ENCODE measurements around the gene NUP210L. TPM values are rescaled to one million over a fixed set of nuclear protein-coding genes. Genes with fewer than 3 reads are reported as not detected.

Gene NUP210L
- total RNA-seq, 2 donors from 2014 or later = 0.07 to 0.11 TPM

DNA sequence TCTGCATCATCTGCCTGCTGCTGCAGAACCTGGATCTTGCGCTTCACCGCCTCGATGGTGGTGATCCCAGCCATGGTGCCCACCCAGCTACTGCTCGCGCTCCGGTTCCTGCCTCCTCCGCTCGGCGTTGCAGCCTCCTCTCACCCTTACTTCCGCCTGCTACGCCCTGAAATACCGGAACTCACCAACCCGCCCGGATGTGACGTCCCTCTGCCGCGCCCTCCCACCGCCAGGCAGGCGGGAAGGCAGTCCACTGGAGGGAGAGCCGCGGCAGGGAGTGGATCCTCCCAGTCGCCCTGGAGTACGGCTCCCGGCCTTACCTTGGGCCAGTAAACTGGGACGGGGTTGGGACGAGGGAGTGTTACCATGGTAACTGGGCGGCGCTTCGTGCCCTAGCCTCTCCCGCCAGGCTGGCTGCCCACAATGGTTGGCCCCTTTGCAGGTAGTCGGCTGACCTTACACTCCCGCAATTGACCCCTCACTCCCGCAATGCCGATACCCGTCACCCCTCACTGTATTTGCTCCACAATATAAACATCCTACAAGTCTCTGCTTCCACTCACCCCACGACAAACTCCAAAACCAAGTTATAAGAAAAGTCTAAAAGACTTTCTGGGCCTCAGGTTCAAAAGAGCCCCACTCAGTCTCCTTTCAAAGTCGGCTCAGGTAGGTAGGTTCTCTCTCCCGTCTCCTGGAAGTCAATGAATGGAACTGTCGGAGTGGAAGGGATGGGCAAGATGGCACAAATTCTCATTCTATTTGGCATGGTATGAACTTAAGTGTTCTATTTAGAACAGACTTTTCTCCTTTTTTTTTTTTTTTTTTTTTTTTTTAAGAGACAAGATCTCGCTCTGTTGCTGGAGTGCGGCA is 28.4 kb upstream of the NUP210L start:
- no peaks in the 10 kb centered on the region for H3K27me3 ChIP-seq (ENCODE audit: control insufficient read depth, insufficient read depth, low read length, poor library complexity, severe bottlenecking)
- peak; percentile 100 for DNase-seq
- peak overlapping the region; percentile 69 for H3K9ac ChIP-seq (ENCODE audit: extremely low read depth, low read length, poor library complexity, severe bottlenecking)
- H3K9me3 ChIP-seq (ENCODE audit: control insufficient read depth, low read length) = no peaks in the 10 kb centered on the region
- no peaks in the 10 kb centered on the region for H3K27me3 Mint-ChIP-seq (ENCODE audit: insufficient read depth)
- 1 to 7% methylated on average over 19 to 41 of the region's 41 CpGs for WGBS, 2 experiments (ENCODE audit: insufficient coverage in 1 of 2, insufficient read length in 1 of 2)
- peaks cover 12% of the 10 kb centered on the region for H3K4me1 ChIP-seq (ENCODE audit: control insufficient read depth, insufficient read depth, low read length)
- H3K36me3 ChIP-seq (ENCODE audit: control insufficient read depth, insufficient read depth, low read length) = peaks cover 7% of the 10 kb centered on the region
- peak overlapping the region; percentile 97 for H3K27ac Mint-ChIP-seq
- TF ChIP-seq, protein P1, sequence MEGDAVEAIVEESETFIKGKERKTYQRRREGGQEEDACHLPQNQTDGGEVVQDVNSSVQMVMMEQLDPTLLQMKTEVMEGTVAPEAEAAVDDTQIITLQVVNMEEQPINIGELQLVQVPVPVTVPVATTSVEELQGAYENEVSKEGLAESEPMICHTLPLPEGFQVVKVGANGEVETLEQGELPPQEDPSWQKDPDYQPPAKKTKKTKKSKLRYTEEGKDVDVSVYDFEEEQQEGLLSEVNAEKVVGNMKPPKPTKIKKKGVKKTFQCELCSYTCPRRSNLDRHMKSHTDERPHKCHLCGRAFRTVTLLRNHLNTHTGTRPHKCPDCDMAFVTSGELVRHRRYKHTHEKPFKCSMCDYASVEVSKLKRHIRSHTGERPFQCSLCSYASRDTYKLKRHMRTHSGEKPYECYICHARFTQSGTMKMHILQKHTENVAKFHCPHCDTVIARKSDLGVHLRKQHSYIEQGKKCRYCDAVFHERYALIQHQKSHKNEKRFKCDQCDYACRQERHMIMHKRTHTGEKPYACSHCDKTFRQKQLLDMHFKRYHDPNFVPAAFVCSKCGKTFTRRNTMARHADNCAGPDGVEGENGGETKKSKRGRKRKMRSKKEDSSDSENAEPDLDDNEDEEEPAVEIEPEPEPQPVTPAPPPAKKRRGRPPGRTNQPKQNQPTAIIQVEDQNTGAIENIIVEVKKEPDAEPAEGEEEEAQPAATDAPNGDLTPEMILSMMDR (conservative IDR thresholded peaks at IDR 0.05) = no peak
- H3K36me3 Mint-ChIP-seq (ENCODE audit: low read depth) = peaks cover 17% of the 10 kb centered on the region
- H3K4me3 Mint-ChIP-seq = peak overlapping the region; percentile 97
- peaks cover 62% of the 10 kb centered on the region for H3K4me1 Mint-ChIP-seq
- no peaks in the 10 kb centered on the region for H3K9me3 Mint-ChIP-seq
- H3K27ac ChIP-seq (ENCODE audit: low read depth, low read length) = peak overlapping the region; percentile 71
- H3K4me3 ChIP-seq (ENCODE audit: low read length) = peak overlapping the region; percentile 97

DNA sequence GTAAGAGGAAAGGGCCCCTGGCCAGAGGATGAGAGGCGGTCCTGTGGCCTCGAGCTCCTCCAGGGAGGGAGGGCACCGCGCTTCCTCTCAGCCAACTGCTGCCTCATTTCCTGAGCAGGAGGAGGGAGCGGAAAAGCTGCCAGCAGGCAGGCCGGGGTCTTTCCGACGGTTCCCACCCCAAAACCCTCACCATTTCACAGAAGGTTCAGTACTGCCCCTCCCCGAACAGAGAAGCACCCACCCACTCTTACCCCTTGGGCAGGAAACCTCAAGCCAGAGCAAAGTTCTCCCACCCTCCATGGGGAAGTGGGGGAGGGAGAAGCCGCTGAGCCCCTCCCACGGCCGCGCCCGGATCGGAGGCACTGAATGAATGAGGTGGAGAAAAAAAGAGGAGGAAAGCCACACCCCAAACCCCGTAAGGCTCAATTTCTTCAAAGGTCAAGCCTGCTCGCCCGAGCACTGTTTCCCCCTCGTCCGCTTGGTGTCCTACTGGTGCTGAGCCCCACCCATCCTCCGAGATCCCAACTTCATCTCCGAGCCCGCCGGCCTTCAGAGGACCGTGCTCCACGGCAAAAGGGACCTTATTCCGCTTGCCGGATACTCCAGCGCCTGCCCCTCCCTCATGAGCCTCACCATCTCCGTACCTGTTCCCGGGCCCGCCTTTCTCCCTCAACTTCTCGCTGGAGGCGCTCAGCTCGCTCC is 27.6 kb upstream of the NUP210L start:
- H3K4me1 ChIP-seq (ENCODE audit: control insufficient read depth, insufficient read depth, low read length) = peaks cover 17% of the 10 kb centered on the region

DNA sequence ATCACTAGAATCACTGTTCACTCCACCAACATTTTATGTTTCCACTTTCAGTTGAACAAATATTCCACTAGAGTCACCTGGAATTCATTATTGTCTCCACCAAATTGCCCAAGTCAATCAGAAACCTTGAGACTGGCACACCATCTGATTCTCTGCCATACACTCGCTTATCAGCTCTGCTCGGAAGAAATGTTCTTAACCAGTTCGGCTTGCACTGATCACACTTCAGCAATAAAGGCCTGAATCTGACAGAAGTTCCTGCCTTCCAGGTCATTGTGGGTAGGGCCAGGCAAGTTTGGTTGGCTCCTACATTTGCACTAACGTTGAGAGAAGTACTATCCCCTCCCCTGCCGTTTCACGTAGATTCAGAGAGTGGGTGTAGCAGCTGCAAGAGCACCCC is 27.1 kb upstream of the NUP210L start:
- H3K27ac ChIP-seq (ENCODE audit: low read depth, low read length) = peak overlapping the region; percentile 32
- peak overlapping the region; percentile 97 for H3K4me3 Mint-ChIP-seq
- H3K27me3 Mint-ChIP-seq (ENCODE audit: insufficient read depth) = no peaks in the 10 kb centered on the region
- DNase-seq = no peak
- WGBS, 2 experiments (ENCODE audit: insufficient coverage in 1 of 2, insufficient read length in 1 of 2) = 6 to 7% methylated on average over 6 of the region's 6 CpGs
- peaks cover 15% of the 10 kb centered on the region for H3K4me1 ChIP-seq (ENCODE audit: control insufficient read depth, insufficient read depth, low read length)
- no peaks in the 10 kb centered on the region for H3K9me3 Mint-ChIP-seq
- H3K27me3 ChIP-seq (ENCODE audit: control insufficient read depth, insufficient read depth, low read length, poor library complexity, severe bottlenecking) = no peaks in the 10 kb centered on the region
- H3K9me3 ChIP-seq (ENCODE audit: control insufficient read depth, low read length) = no peaks in the 10 kb centered on the region
- H3K4me3 ChIP-seq (ENCODE audit: low read length) = peak overlapping the region; percentile 97
- peak overlapping the region; percentile 69 for H3K9ac ChIP-seq (ENCODE audit: extremely low read depth, low read length, poor library complexity, severe bottlenecking)
- peak overlapping the region; percentile 97 for H3K27ac Mint-ChIP-seq
- peaks cover 66% of the 10 kb centered on the region for H3K4me1 Mint-ChIP-seq
- TF ChIP-seq, protein P1 (conservative IDR thresholded peaks at IDR 0.05) = no peak
- peaks cover 20% of the 10 kb centered on the region for H3K36me3 ChIP-seq (ENCODE audit: control insufficient read depth, insufficient read depth, low read length)
- H3K36me3 Mint-ChIP-seq (ENCODE audit: low read depth) = peaks cover 26% of the 10 kb centered on the region

More for the DNA sequence above, 27.6 kb upstream of the NUP210L start:
- TF ChIP-seq, protein P1 (conservative IDR thresholded peaks at IDR 0.05) = peak; percentile 18
- Histone ChIP-seq H3K27ac (ENCODE audit: low read depth, low read length) (peak overlapping the region; percentile 32), H3K27me3 (ENCODE audit: control insufficient read depth, insufficient read depth, low read length, poor library complexity, severe bottlenecking) (no peaks in the 10 kb centered on the region), H3K9ac (ENCODE audit: extremely low read depth, low read length, poor library complexity, severe bottlenecking) (peak overlapping the region; percentile 69), H3K4me3 (ENCODE audit: low read length) (peak overlapping the region; percentile 97), H3K9me3 (ENCODE audit: control insufficient read depth, low read length) (no peaks in the 10 kb centered on the region), H3K36me3 (ENCODE audit: control insufficient read depth, insufficient read depth, low read length) (peaks cover 15% of the 10 kb centered on the region)
- peak; percentile 83 for DNase-seq
- 0% methylated on average over 8 to 35 of the region's 35 CpGs for WGBS, 2 experiments (ENCODE audit: insufficient coverage in 1 of 2, insufficient read length in 1 of 2)
- Mint-ChIP-seq H3K9me3 (no peaks in the 10 kb centered on the region), H3K4me3 (peak overlapping the region; percentile 97), H3K36me3 (ENCODE audit: low read depth) (peaks cover 21% of the 10 kb centered on the region), H3K4me1 (peaks cover 67% of the 10 kb centered on the region), H3K27ac (peak overlapping the region; percentile 97), H3K27me3 (ENCODE audit: insufficient read depth) (no peaks in the 10 kb centered on the region)

Data from endodermal cell (in vitro differentiated cells).